ENCODE measurements around the gene LHFPL3. TPM values are rescaled to one million over a fixed set of nuclear protein-coding genes. Genes with fewer than 3 reads are reported as not detected.

Gene LHFPL3
- total RNA-seq, 1 experiment from 2014 or later, result not detected

GRCh38 chr7:104940023-104940710 is 611.8 kb downstream of the LHFPL3 start:
- Histone ChIP-seq H3K27me3 (ENCODE audit: insufficient read depth, low read length) (peaks cover 4% of the 10 kb centered on the region; the same call in 1 of the 2 replicates), H3K9ac (ENCODE audit: low read length) (no peak overlapping the region), H2AFZ (ENCODE audit: low read depth, low read length, poor library complexity, severe bottlenecking) (no peak overlapping the region), H3K36me3 (ENCODE audit: control insufficient read depth in 1 of 2, insufficient read depth in 2 of 2, low read length in 2 of 2) (no peaks in the 10 kb centered on the region), H3K9me3 (ENCODE audit: control insufficient read depth in 1 of 2, insufficient read depth in 1 of 2, low read depth in 1 of 2, low read length in 2 of 2) (no peaks in the 10 kb centered on the region), H3K9me2 (ENCODE audit: insufficient read depth) (no peaks in the 10 kb centered on the region), H3K4me2 (ENCODE audit: low read length) (no peak overlapping the region), H3K79me2 (ENCODE audit: insufficient read depth, low read length) (no peaks in the 10 kb centered on the region), H3K27ac (ENCODE audit: low read depth, low read length) (no peak overlapping the region), H4K20me1 (ENCODE audit: insufficient read depth) (no peaks in the 10 kb centered on the region), H3K4me1 (ENCODE audit: control insufficient read depth in 1 of 2, insufficient read depth in 2 of 2, low read length in 2 of 2) (peaks cover 22 to 27% of the 10 kb centered on the region in 2 experiments), H3K4me3 (replicated peaks in 1 of 2; ENCODE audit: low read depth in 1 of 2, low read length in 2 of 2) (no peak overlapping the region)
- no peak for DNase-seq (ENCODE audit: low read depth, low spot score)
- intact Hi-C loops (cut with micrococcal nuclease), result no loop called here
- ChIA-PET CTCF (no interaction called here), POLR2A (no interaction called here), RAD21 (ENCODE audit: low non-redundant PET in 1 of 2, low total read pairs in 2 of 2, uncharacterized antibody in 2 of 2, unreplicated experiment in 2 of 2) (no interaction called here)
- no peak for ATAC-seq
- no TSS peak for BruUV-seq (replicated peaks)
- TF ChIP-seq TCF7L2 (IDR thresholded peaks at IDR 0.05; ENCODE audit: borderline replicate concordance, extremely low read depth, insufficient read depth, insufficient read length) (no peak), MAX (IDR thresholded peaks at IDR 0.05) (no peak), YY1 (IDR thresholded peaks at IDR 0.05; ENCODE audit: extremely low read depth, insufficient replicate concordance, low read depth, low read length) (no peak), EZH2 (IDR thresholded peaks at IDR 0.05) (no peak), CTCF (IDR thresholded peaks at IDR 0.05 in 2 of 3, conservative IDR thresholded peaks at IDR 0.05 in 1 of 3; ENCODE audit: borderline replicate concordance in 1 of 3, insufficient read depth in 1 of 3, low read depth in 2 of 3, low read length in 2 of 3) (no peak), SIN3A (IDR thresholded peaks at IDR 0.05; ENCODE audit: low read depth) (no peak), POLR2A (IDR thresholded peaks at IDR 0.05; ENCODE audit: borderline replicate concordance, extremely low read depth, insufficient read depth, insufficient read length) (no peak), CBX3 (IDR thresholded peaks at IDR 0.05; ENCODE audit: low read depth) (no peak), EGR1 (IDR thresholded peaks at IDR 0.05; ENCODE audit: low read depth) (no peak), POLR2AphosphoS5 (IDR thresholded peaks at IDR 0.05; ENCODE audit: low read depth, low read length) (no peak), FOSL1 (IDR thresholded peaks at IDR 0.05; ENCODE audit: low read depth) (no peak), SP1 (IDR thresholded peaks at IDR 0.05; ENCODE audit: low read depth) (no peak), ATF3 (IDR thresholded peaks at IDR 0.05) (no peak), ZNF274 (IDR thresholded peaks at IDR 0.05; ENCODE audit: low read depth, low read length) (no peak), ZFX (IDR thresholded peaks at IDR 0.05) (no peak), ELF1 (IDR thresholded peaks at IDR 0.05; ENCODE audit: borderline replicate concordance, low read depth) (no peak), CEBPB (IDR thresholded peaks at IDR 0.05; ENCODE audit: low read depth) (no peak), REST (IDR thresholded peaks at IDR 0.05; ENCODE audit: low read depth) (no peak)
